Smooth muscle cell (in vitro differentiated cells): ENCODE data around the gene ABCB1. TPM values are rescaled to one million over a fixed set of nuclear protein-coding genes. Genes with fewer than 3 reads are reported as not detected.
A peak's percentile ranks its signal among the peaks of the same experiment; 100 is the strongest.
"Not testable (repeated sequence)": the region's sequence is repeated elsewhere in the genome, so short reads cannot be mapped to it uniquely, and the experiment has no call there.

Experiments
- DNase-seq: peaks from one replicate; lab custom pipeline; 2025; ENCODE audit not compliant: unreplicated experiment; lab: John Stamatoyannopoulos, UW
- H2AFZ ChIP-seq: fragments of 200-600 bp; sonication (generic); 2 replicates; pipeline ENCODE4 v1.6.0; 2016; ENCODE audit warnings: antibody characterized with exemption, low read depth, mild to moderate bottlenecking
- H3F3A ChIP-seq: fragments of 200-600 bp; sonication (generic); 2 replicates; pipeline ENCODE4 v1.6.0; 2017; ENCODE audit warnings: antibody characterized with exemption, low read depth
- H3K27ac ChIP-seq: fragments of 200-600 bp; sonication (generic); 2 replicates; pipeline ENCODE4 v1.5.1; 2016; ENCODE audit warnings: low read depth, mild to moderate bottlenecking
- H3K27me3 ChIP-seq: fragments of 200-600 bp; sonication (generic); 2 replicates; pipeline ENCODE4 v1.6.1; 2016; ENCODE audit warnings: low read depth, mild to moderate bottlenecking
- H3K36me3 ChIP-seq: fragments of 200-600 bp; sonication (generic); 2 replicates; pipeline ENCODE4 v1.5.1; 2016; ENCODE audit warnings: low read depth
- H3K4me1 ChIP-seq: fragments of 200-600 bp; sonication (generic); 2 replicates; pipeline ENCODE4 v1.5.1; 2016; ENCODE audit warnings: low read depth
- H3K4me2 ChIP-seq: fragments of 200-600 bp; sonication (generic); 2 replicates; pipeline ENCODE4 v1.6.0; 2016; ENCODE audit warnings: mild to moderate bottlenecking
- H3K4me3 ChIP-seq: fragments of 200-600 bp; sonication (generic); 2 replicates; pipeline ENCODE4 v1.5.1; 2016; ENCODE audit warnings: mild to moderate bottlenecking
- H3K79me2 ChIP-seq: fragments of 200-600 bp; sonication (generic); 2 replicates; pipeline ENCODE4 v1.6.0; 2016; ENCODE audit warnings: low read depth, mild to moderate bottlenecking
- H3K9ac ChIP-seq: fragments of 200-600 bp; sonication (generic); 2 replicates; pipeline ENCODE4 v1.6.0; 2016; ENCODE audit warnings: low read depth
- H3K9me3 ChIP-seq: fragments of 200-600 bp; sonication (generic); replicated peaks from 2 replicates; pipeline ENCODE4 v1.5.1; 2016; ENCODE audit warnings: low read depth
- H4K20me1 ChIP-seq: fragments of 200-600 bp; sonication (generic); 2 replicates; pipeline ENCODE4 v1.6.0; 2016; ENCODE audit warnings: low read depth
- CTCF ChIP-seq: fragments of 200-600 bp; sonication (generic); IDR thresholded peaks from 2 replicates; pipeline ENCODE4 v1.5.1; 2017; ENCODE audit warnings: borderline replicate concordance, mild to moderate bottlenecking, antibody characterized with exemption; ENCODE audit not compliant: insufficient read depth, poor library complexity, severe bottlenecking
- WGBS: methylation state at CpG from one replicate; pipeline ENCODE4 v1.1.7; 2016; ENCODE audit warnings: low lambda C conversion rate; 5-methylcytosine and 5-hydroxymethylcytosine counted together
- polyA plus RNA-seq: library from polyadenylated mRNA; unstranded; fragments of >200 nt; fragmentation: Nextera tagmentation; extraction: Ambion mirVana; gene quantifications from 2 replicates; pipeline ENCODE4 v1.2.1, GENCODE V29; 2016
- total RNA-seq: library from RNA; depleted of rRNA; stranded (reverse); fragments of >200 nt; gene quantifications from 2 replicates; pipeline ENCODE4 v1.2.3, GENCODE V29; 2014

The ABCB1 gene
- total and polyA plus RNA-seq, 2 experiments from 2014 or later = 1.4 to 10.0 TPM

- Histone ChIP-seq H3K4me2 (no peak overlapping the region), H3K36me3 (no peaks in the 10 kb centered on the region), H3K27ac (no peak overlapping the region), H3K9me3 (no peaks in the 10 kb centered on the region), H2AFZ (no peak overlapping the region), H3K27me3 (no peaks in the 10 kb centered on the region), H3K4me3 (no peak overlapping the region), H3F3A (no peaks in the 10 kb centered on the region), H3K79me2 (no peaks in the 10 kb centered on the region), H4K20me1 (no peaks in the 10 kb centered on the region), H3K4me1 (no peaks in the 10 kb centered on the region), H3K9ac (no peak overlapping the region)
- TF ChIP-seq CTCF = no peak
- no peak for DNase-seq
- WGBS = 2% methylated on average over 2 of the region's 2 CpGs
Measured at GRCh38 chr7:87574630-87575029, 26.1 kb downstream of the ABCB1 start.

- WGBS = 71% methylated on average over 1 of the region's 1 CpG
- H3K9me3 ChIP-seq, H3K27me3 ChIP-seq, H3K79me2 ChIP-seq, H3K9ac ChIP-seq, H3K36me3 ChIP-seq, H3K4me2 ChIP-seq, H3K4me3 ChIP-seq, H4K20me1 ChIP-seq, H3K27ac ChIP-seq, H3F3A ChIP-seq, DNase-seq, H2AFZ ChIP-seq, H3K4me1 ChIP-seq: not testable (repeated sequence)
Measured at GRCh38 chr7:87572513-87572912, 28.2 kb downstream of the ABCB1 start.

- WGBS = 35% methylated on average over 1 of the region's 1 CpG
- Histone ChIP-seq H3K79me2 (no peaks in the 10 kb centered on the region), H4K20me1 (no peaks in the 10 kb centered on the region), H3K9ac (no peak overlapping the region), H3F3A (no peaks in the 10 kb centered on the region), H3K4me2 (peak overlapping the region; percentile 29), H2AFZ (no peak overlapping the region), H3K27me3 (no peaks in the 10 kb centered on the region), H3K4me1 (no peaks in the 10 kb centered on the region), H3K9me3 (no peaks in the 10 kb centered on the region), H3K4me3 (no peak overlapping the region), H3K36me3 (no peaks in the 10 kb centered on the region), H3K27ac (peak overlapping the region; percentile 43)
- DNase-seq = no peak
- TF ChIP-seq CTCF = no peak
Measured at GRCh38 chr7:87570178-87570577, 30.5 kb downstream of the ABCB1 start.

GRCh38 chr7:87567052-87567451 lies 33.6 kb downstream of the ABCB1 start:
- Histone ChIP-seq H3K4me2 (no peak overlapping the region), H3K27ac (no peak overlapping the region), H3K4me1 (no peaks in the 10 kb centered on the region), H3K36me3 (no peaks in the 10 kb centered on the region), H3K4me3 (no peak overlapping the region), H3K9ac (no peak overlapping the region), H3K79me2 (no peaks in the 10 kb centered on the region), H4K20me1 (no peaks in the 10 kb centered on the region), H3K27me3 (no peaks in the 10 kb centered on the region), H2AFZ (no peak overlapping the region), H3F3A (no peaks in the 10 kb centered on the region), H3K9me3 (no peaks in the 10 kb centered on the region)
- no peak for DNase-seq
- TF ChIP-seq CTCF = no peak
- WGBS = 90% methylated on average over 1 of the region's 1 CpG
